ENCODE data around the gene INPP4A. TPM values are rescaled to one million over a fixed set of nuclear protein-coding genes. Genes with fewer than 3 reads are reported as not detected.

The INPP4A gene
- polyA plus RNA-seq, 1 donor (not counting 4 experiments of a cell fraction or from before 2014, with no cell fraction given) = 10.7 TPM

GRCh38 chr2:98550165-98550564 is 105.5 kb downstream of the INPP4A start:
- no peaks in the 10 kb centered on the region for H3K9me1 ChIP-seq (ENCODE audit: control insufficient read depth, extremely low read depth, insufficient read depth, low read length)
- H3K36me3 ChIP-seq (ENCODE audit: control insufficient read depth in 2 of 2, extremely low read depth in 1 of 2, insufficient read depth in 2 of 2, low read length in 2 of 2) = peaks cover 14 to 20% of the 10 kb centered on the region in 2 experiments
- dilution Hi-C loops (cut with MboI; ENCODE audit: extremely low pct_ligation_motif_present, low sequenced_read_pairs) = no loop called here
- TF ChIP-seq EZH2 (IDR thresholded peaks at IDR 0.05; ENCODE audit: low read length) = no peak
- TF ChIP-seq, protein P1, sequence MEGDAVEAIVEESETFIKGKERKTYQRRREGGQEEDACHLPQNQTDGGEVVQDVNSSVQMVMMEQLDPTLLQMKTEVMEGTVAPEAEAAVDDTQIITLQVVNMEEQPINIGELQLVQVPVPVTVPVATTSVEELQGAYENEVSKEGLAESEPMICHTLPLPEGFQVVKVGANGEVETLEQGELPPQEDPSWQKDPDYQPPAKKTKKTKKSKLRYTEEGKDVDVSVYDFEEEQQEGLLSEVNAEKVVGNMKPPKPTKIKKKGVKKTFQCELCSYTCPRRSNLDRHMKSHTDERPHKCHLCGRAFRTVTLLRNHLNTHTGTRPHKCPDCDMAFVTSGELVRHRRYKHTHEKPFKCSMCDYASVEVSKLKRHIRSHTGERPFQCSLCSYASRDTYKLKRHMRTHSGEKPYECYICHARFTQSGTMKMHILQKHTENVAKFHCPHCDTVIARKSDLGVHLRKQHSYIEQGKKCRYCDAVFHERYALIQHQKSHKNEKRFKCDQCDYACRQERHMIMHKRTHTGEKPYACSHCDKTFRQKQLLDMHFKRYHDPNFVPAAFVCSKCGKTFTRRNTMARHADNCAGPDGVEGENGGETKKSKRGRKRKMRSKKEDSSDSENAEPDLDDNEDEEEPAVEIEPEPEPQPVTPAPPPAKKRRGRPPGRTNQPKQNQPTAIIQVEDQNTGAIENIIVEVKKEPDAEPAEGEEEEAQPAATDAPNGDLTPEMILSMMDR (optimal IDR thresholded peaks at IDR 0.05 in 1 of 3, IDR thresholded peaks at IDR 0.05 in 1 of 3, conservative IDR thresholded peaks at IDR 0.05 in 1 of 3; ENCODE audit: extremely low read depth in 1 of 3, insufficient read depth in 2 of 3, low read length in 3 of 3) = no peak
- no peak for FAIRE-seq
- H2AFZ ChIP-seq (ENCODE audit: control insufficient read depth, low read length) = no peak overlapping the region
- no peak overlapping the region for H3K9ac ChIP-seq (ENCODE audit: control insufficient read depth, extremely low read depth, insufficient read depth, low read length)
- H3K27ac ChIP-seq (ENCODE audit: control insufficient read depth, insufficient read depth, low read length) = no peak overlapping the region
- H4K20me1 ChIP-seq (ENCODE audit: control insufficient read depth, extremely low read depth, insufficient read depth, low read length) = no peaks in the 10 kb centered on the region
- no peak overlapping the region for H3K4me3 ChIP-seq (ENCODE audit: control insufficient read depth in 2 of 3, extremely low read depth in 1 of 3, insufficient read depth in 2 of 3, low read depth in 1 of 3, low read length in 3 of 3)
- no peaks in the 10 kb centered on the region for H3K79me2 ChIP-seq (ENCODE audit: control insufficient read depth, insufficient read depth, low read length)
- H3K27me3 ChIP-seq (ENCODE audit: control insufficient read depth, extremely low read depth, insufficient read depth, low read length) = no peaks in the 10 kb centered on the region
- H3K4me1 ChIP-seq (ENCODE audit: control insufficient read depth, extremely low read depth, insufficient read depth, low read length) = no peaks in the 10 kb centered on the region
- H3K4me2 ChIP-seq (ENCODE audit: control insufficient read depth, extremely low read depth, insufficient read depth, low read depth, low read length) = no peak overlapping the region
- H3K9me3 ChIP-seq (ENCODE audit: control insufficient read depth, low read depth, low read length) = no peaks in the 10 kb centered on the region
- DNase-seq (ENCODE audit: low read depth, low spot score) = no peak

DNA sequence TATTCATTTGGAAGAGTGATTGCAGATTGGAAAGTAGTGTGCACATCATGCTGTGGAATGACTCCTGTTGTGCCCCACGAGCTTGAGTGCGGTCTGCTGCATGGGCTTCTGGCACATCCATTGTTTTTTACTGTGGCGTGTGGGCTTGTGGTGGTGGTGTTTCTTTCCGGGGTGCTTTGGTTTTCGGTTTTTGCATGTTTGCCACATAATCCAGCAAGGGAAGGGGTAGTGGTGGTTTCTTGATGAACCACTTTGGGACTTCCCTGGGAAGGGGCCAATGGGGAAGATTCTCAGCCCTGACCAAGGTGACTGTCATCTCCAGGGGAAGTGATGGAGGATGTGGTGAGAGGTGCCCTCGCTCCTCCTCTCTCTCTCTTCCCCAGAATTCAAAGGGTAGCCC is 106.7 kb downstream of the INPP4A start:
- dilution Hi-C loops (cut with MboI; ENCODE audit: extremely low pct_ligation_motif_present, low sequenced_read_pairs) = no loop called here
- FAIRE-seq = no peak

More for the DNA sequence above, 106.7 kb downstream of the INPP4A start:
- no peaks in the 10 kb centered on the region for H3K4me1 ChIP-seq (ENCODE audit: control insufficient read depth, extremely low read depth, insufficient read depth, low read length)
- H3K79me2 ChIP-seq (ENCODE audit: control insufficient read depth, insufficient read depth, low read length) = no peaks in the 10 kb centered on the region
- H3K36me3 ChIP-seq (ENCODE audit: control insufficient read depth in 2 of 2, extremely low read depth in 1 of 2, insufficient read depth in 2 of 2, low read length in 2 of 2) = peaks cover 15 to 17% of the 10 kb centered on the region in 2 experiments
- H3K9ac ChIP-seq (ENCODE audit: control insufficient read depth, extremely low read depth, insufficient read depth, low read length) = no peak overlapping the region
- no peak overlapping the region for H3K27ac ChIP-seq (ENCODE audit: control insufficient read depth, insufficient read depth, low read length)
- H3K4me3 ChIP-seq (ENCODE audit: control insufficient read depth in 2 of 3, extremely low read depth in 1 of 3, insufficient read depth in 2 of 3, low read depth in 1 of 3, low read length in 3 of 3) = no peak overlapping the region
- H3K27me3 ChIP-seq (ENCODE audit: control insufficient read depth, extremely low read depth, insufficient read depth, low read length) = no peaks in the 10 kb centered on the region
- no peak overlapping the region for H3K4me2 ChIP-seq (ENCODE audit: control insufficient read depth, extremely low read depth, insufficient read depth, low read depth, low read length)
- no peaks in the 10 kb centered on the region for H3K9me3 ChIP-seq (ENCODE audit: control insufficient read depth, low read depth, low read length)
- DNase-seq (ENCODE audit: low read depth, low spot score) = no peak
- H2AFZ ChIP-seq (ENCODE audit: control insufficient read depth, low read length) = no peak overlapping the region
- H3K9me1 ChIP-seq (ENCODE audit: control insufficient read depth, extremely low read depth, insufficient read depth, low read length) = no peaks in the 10 kb centered on the region
- TF ChIP-seq, protein P1 (optimal IDR thresholded peaks at IDR 0.05 in 1 of 3, IDR thresholded peaks at IDR 0.05 in 1 of 3, conservative IDR thresholded peaks at IDR 0.05 in 1 of 3; ENCODE audit: extremely low read depth in 1 of 3, insufficient read depth in 2 of 3, low read length in 3 of 3) = no peak
- no peak for TF ChIP-seq EZH2 (IDR thresholded peaks at IDR 0.05; ENCODE audit: low read length)
- no peaks in the 10 kb centered on the region for H4K20me1 ChIP-seq (ENCODE audit: control insufficient read depth, extremely low read depth, insufficient read depth, low read length)
